Measurements from ENCODE around the gene CMC1. TPM values are rescaled to one million over a fixed set of nuclear protein-coding genes. Genes with fewer than 3 reads are reported as not detected.

Gene CMC1
- total and polyA plus RNA-seq, 8 donors = 9.6 to 93.4 (median 33.4) TPM

- intact Hi-C loops (cut with DNase I; ENCODE audit: low total_unique reads) = no loop called here
- peak in 1 of 2 donors; percentile 60 for DNase-seq
- 69 to 77% (median 76%) methylated on average over 4 of the region's 4 CpGs for WGBS, 5 donors
These were observed 87.1 kb downstream of the CMC1 start for GRCh38 chr3:28328188-28329151.

DNA sequence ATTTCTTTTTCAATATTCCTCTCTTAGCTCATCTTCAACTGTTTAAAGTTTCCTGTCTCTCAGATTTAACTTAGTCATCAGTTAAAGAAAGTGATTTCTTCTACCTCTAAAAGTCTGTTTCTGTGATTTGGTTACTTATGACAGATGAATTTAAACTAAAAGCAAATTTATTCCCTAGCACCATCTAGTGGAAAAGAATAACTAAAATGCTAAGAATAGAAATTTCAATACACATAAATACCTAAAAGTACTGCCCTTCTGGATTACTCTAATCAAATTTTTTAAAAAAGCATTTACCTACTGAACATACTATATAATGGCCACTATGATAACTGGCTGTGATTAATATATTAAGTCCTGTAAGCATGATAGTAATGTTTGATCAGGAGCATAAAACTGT lies 93.1 kb downstream of the CMC1 start:
- Histone ChIP-seq H3K9me3 (no peaks in the 10 kb centered on the region), H3K4me3 (no peak overlapping the region), H3K27me3 (no peaks in the 10 kb centered on the region), H3K4me1 (peaks cover 0 to 5% (median 0%) of the 10 kb centered on the region in 4 donors), H3K27ac (no peak overlapping the region), H3K36me3 (peaks cover 0 to 82% (median 67%) of the 10 kb centered on the region in 4 donors)
- intact Hi-C loops (cut with DNase I; ENCODE audit: low total_unique reads) = no loop called here
- no peak for TF ChIP-seq CTCF (IDR thresholded peaks at IDR 0.05)
- TF ChIP-seq EP300 (IDR thresholded peaks at IDR 0.05) = no peak
- TF ChIP-seq POLR2A (IDR thresholded peaks at IDR 0.05) = no peak
- no peak for TF ChIP-seq POLR2AphosphoS5 (IDR thresholded peaks at IDR 0.05)
- no peak for DNase-seq

More at GRCh38 chr3:28328188-28329151, 87.1 kb downstream of the CMC1 start:
- H3K36me3 ChIP-seq = peaks cover 7 to 64% (median 55%) of the 10 kb centered on the region in 4 donors
- H3K4me1 ChIP-seq = peaks cover 0 to 13% (median 0%) of the 10 kb centered on the region in 4 donors
- TF ChIP-seq CTCF (IDR thresholded peaks at IDR 0.05) (peak in 5 of 7 experiments; percentile 30 to 78 (median 67)), POLR2AphosphoS5 (IDR thresholded peaks at IDR 0.05) (no peak)
- no peaks in the 10 kb centered on the region for H3K27me3 ChIP-seq
- no peak overlapping the region for H3K27ac ChIP-seq
- H3K9me3 ChIP-seq = no peaks in the 10 kb centered on the region
- H3K4me3 ChIP-seq = no peak overlapping the region

DNA sequence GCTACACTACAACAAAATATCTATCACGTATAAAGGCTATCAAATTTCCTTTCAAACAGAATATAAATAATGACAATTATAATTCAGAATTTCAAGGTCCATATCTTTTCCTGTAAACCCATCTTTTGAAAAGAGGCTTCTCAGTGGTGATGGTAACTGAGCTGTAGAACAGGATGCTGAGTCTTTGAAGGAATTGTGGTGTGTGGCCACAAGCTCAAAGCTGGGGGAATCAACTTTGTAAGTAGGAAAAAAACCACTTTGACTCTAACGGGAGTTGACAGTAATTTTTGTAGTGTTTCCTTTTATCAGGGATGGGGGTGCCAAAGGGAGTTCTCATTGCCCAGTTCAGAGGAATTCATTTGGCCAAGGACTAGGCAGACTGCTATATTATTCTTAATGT lies 93.8 kb downstream of the CMC1 start:
- TF ChIP-seq POLR2AphosphoS5 (IDR thresholded peaks at IDR 0.05) (no peak), CTCF (IDR thresholded peaks at IDR 0.05) (no peak), POLR2A (IDR thresholded peaks at IDR 0.05) (no peak), EP300 (IDR thresholded peaks at IDR 0.05) (no peak)
- Histone ChIP-seq H3K27me3 (no peaks in the 10 kb centered on the region), H3K4me1 (peaks cover 0 to 5% (median 0%) of the 10 kb centered on the region in 4 donors), H3K9me3 (no peaks in the 10 kb centered on the region), H3K27ac (no peak overlapping the region), H3K4me3 (no peak overlapping the region), H3K36me3 (peaks cover 0 to 81% (median 66%) of the 10 kb centered on the region in 4 donors)
- WGBS, 5 donors = 57 to 68% (median 62%) methylated on average over 2 of the region's 2 CpGs
- intact Hi-C loops (cut with DNase I; ENCODE audit: low total_unique reads) = no loop called here
- no peak for DNase-seq

DNA sequence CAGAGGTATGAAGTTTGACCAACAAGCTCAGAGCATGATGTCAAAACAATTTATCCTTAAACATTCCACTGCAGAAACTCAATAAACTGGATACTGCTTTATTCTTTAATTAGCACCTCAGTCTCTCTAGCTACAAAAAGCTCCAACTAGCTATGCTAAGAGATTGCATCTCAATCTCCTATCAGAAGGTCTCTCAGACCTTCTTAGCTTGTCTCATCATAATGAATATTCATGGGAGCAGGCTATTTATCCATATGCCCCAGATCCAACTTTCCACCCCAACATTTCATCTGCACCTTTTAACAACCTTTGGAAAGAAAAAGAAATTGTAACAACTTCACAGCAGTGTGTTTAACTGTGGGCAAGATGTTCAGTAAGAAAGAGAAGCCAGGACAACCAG lies 95.8 kb downstream of the CMC1 start:
- Histone ChIP-seq H3K27me3 (no peaks in the 10 kb centered on the region), H3K9me3 (no peaks in the 10 kb centered on the region), H3K36me3 (peaks cover 0 to 63% (median 54%) of the 10 kb centered on the region in 4 donors), H3K4me1 (peaks cover 5 to 9% (median 5%) of the 10 kb centered on the region in 4 donors), H3K4me3 (no peak overlapping the region), H3K27ac (no peak overlapping the region)
- DNase-seq = no peak
- TF ChIP-seq CTCF (IDR thresholded peaks at IDR 0.05) (no peak), EP300 (IDR thresholded peaks at IDR 0.05) (no peak), POLR2AphosphoS5 (IDR thresholded peaks at IDR 0.05) (no peak)
- intact Hi-C loops (cut with DNase I; ENCODE audit: low total_unique reads) = no loop called here

Measured in stomach (tissue), 9 donors.